Esophagus mucosa (tissue), 1 donor: ENCODE measurements around the gene YOD1. TPM values are rescaled to one million over a fixed set of nuclear protein-coding genes. Genes with fewer than 3 reads are reported as not detected.

Source experiments
- ATAC-seq: fragments of 200-7000 bp; cut with Tn5 transposase; one replicate; pipeline ENCODE4 v1.9.1; 2020
- total RNA-seq: library from RNA; stranded (reverse); gene quantifications from one replicate; pipeline ENCODE4 v1.2.4, GENCODE V29; 2023
- donor health status: DM: yes; HTN: yes; CAD: no.

YOD1 gene
- total RNA-seq, 1 donor from 2014 or later = 14.4 TPM

GRCh38 chr1:207004931-207005830 lies 45.8 kb downstream of the YOD1 start:
- peak; percentile 25 for ATAC-seq

- ATAC-seq = no peak
These were observed 47.8 kb downstream of the YOD1 start for GRCh38 chr1:207003210-207003609.

- ATAC-seq = peak; percentile 95
These were observed 48.3 kb downstream of the YOD1 start for GRCh38 chr1:207002724-207003146.

GRCh38 chr1:207001492-207002245 lies 49.3 kb downstream of the YOD1 start:
- ATAC-seq = peak; percentile 56

- ATAC-seq = no peak
These were observed 50.2 kb downstream of the YOD1 start for GRCh38 chr1:207000651-207001291.

GRCh38 chr1:206998816-206999215 lies 52.2 kb downstream of the YOD1 start:
- peak; percentile 36 for ATAC-seq

Other genes with a start within 250 kb of the YOD1 start
- not detected for gene IL20, start 185.6 kb downstream of the YOD1 start, total RNA-seq
- 0.12 TPM for gene IL24, start 153.8 kb downstream of the YOD1 start, total RNA-seq
- gene FCMR, start 129.3 kb downstream of the YOD1 start, total RNA-seq = 2.9 TPM
- 35.4 TPM for gene PIGR, start 104.7 kb downstream of the YOD1 start, total RNA-seq
- 0.08 TPM for gene FCAMR, start 80.7 kb downstream of the YOD1 start, total RNA-seq
- gene C1orf116, start 18.5 kb downstream of the YOD1 start, total RNA-seq = 62.2 TPM
- gene PFKFB2, start 2.1 kb upstream of the YOD1 start, total RNA-seq = 20.3 TPM
- gene C4BPB, start 37.7 kb upstream of the YOD1 start, total RNA-seq = not detected
- 0.24 TPM for gene C4BPA, start 53.0 kb upstream of the YOD1 start, total RNA-seq